Hippocampal formation (tissue), 2 donors: ENCODE measurements around the gene NFATC3.
A peak's percentile ranks its signal among the peaks of the same experiment; 100 is the strongest.
"Not testable (repeated sequence)": the region's sequence is repeated elsewhere in the genome, so short reads cannot be mapped to it uniquely, and the experiment has no call there.

Experiments used
- DNase-seq, 2 donors: peaks; one replicate each; lab custom pipeline; 2025; lab: John Stamatoyannopoulos, UW

The NFATC3 gene

GRCh38 chr16:68088130-68088972 is 3.2 kb downstream of the NFATC3 start:
- no peak for DNase-seq

GRCh38 chr16:68089067-68089466 is 3.9 kb downstream of the NFATC3 start:
- DNase-seq, result no peak

- DNase-seq, result no peak
Measured at GRCh38 chr16:68090130-68090529, 5.0 kb downstream of the NFATC3 start.

GRCh38 chr16:68090533-68090932 is 5.4 kb downstream of the NFATC3 start:
- no peak for DNase-seq

GRCh38 chr16:68091380-68092261 is 6.5 kb downstream of the NFATC3 start:
- DNase-seq, result no peak

GRCh38 chr16:68092275-68092674 is 7.1 kb downstream of the NFATC3 start:
- not testable (repeated sequence) for DNase-seq

GRCh38 chr16:68093816-68094613 is 8.8 kb downstream of the NFATC3 start:
- DNase-seq, result peak in 1 of 2 donors; percentile 59

- no peak for DNase-seq
Measured at GRCh38 chr16:68094614-68094934, 9.4 kb downstream of the NFATC3 start.

- DNase-seq, result no peak
Measured at GRCh38 chr16:68096491-68096890, 11.3 kb downstream of the NFATC3 start.

- DNase-seq, result no peak
Measured at GRCh38 chr16:68097088-68097487, 11.9 kb downstream of the NFATC3 start.

- DNase-seq, result no peak
Measured at GRCh38 chr16:68097895-68098294, 12.7 kb downstream of the NFATC3 start.

GRCh38 chr16:68100488-68100887 is 15.3 kb downstream of the NFATC3 start:
- no peak for DNase-seq

GRCh38 chr16:68105611-68106010 is 20.4 kb downstream of the NFATC3 start:
- no peak for DNase-seq

GRCh38 chr16:68107230-68107928 is 22.2 kb downstream of the NFATC3 start:
- DNase-seq, result not testable (repeated sequence)

GRCh38 chr16:68109156-68109555 is 24.0 kb downstream of the NFATC3 start:
- DNase-seq, result not testable (repeated sequence)

- DNase-seq, result not testable (repeated sequence)
Measured at GRCh38 chr16:68110611-68111010, 25.4 kb downstream of the NFATC3 start.

GRCh38 chr16:68111379-68111778 is 26.2 kb downstream of the NFATC3 start:
- DNase-seq, result no peak

GRCh38 chr16:68113059-68113761 is 28.0 kb downstream of the NFATC3 start:
- no peak for DNase-seq

GRCh38 chr16:68113765-68114240 is 28.6 kb downstream of the NFATC3 start:
- no peak for DNase-seq

- not testable (repeated sequence) for DNase-seq
Measured at GRCh38 chr16:68114939-68115338, 29.8 kb downstream of the NFATC3 start.

- no peak for DNase-seq
Measured at GRCh38 chr16:68115851-68116250, 30.7 kb downstream of the NFATC3 start.
